ENCODE data around the gene MAGI1.
"Not testable (repeated sequence)": the region's sequence is repeated elsewhere in the genome, so short reads cannot be mapped to it uniquely, and the experiment has no call there.

The MAGI1 gene

GRCh38 chr3:66038384-66038725, 363 bp downstream of the MAGI1 start:
- DNase-seq (ENCODE audit: low read depth), result no peak

- DNase-seq (ENCODE audit: low read depth), result no peak
Measured at GRCh38 chr3:66037986-66038369, 740 bp downstream of the MAGI1 start.

- no peak for DNase-seq (ENCODE audit: low read depth)
Measured at GRCh38 chr3:66037330-66037985, 1.3 kb downstream of the MAGI1 start.

- DNase-seq (ENCODE audit: low read depth), result no peak
Measured at GRCh38 chr3:66036586-66037148, 2.1 kb downstream of the MAGI1 start.

- no peak for DNase-seq (ENCODE audit: low read depth)
Measured at GRCh38 chr3:66035763-66036477, 2.8 kb downstream of the MAGI1 start.

GRCh38 chr3:66033241-66034138, 5.2 kb downstream of the MAGI1 start:
- no peak for DNase-seq (ENCODE audit: low read depth)

GRCh38 chr3:66031102-66031698, 7.5 kb downstream of the MAGI1 start:
- no peak for DNase-seq (ENCODE audit: low read depth)

GRCh38 chr3:66029443-66029842, 9.3 kb downstream of the MAGI1 start:
- DNase-seq (ENCODE audit: low read depth), result no peak

- DNase-seq (ENCODE audit: low read depth), result no peak
Measured at GRCh38 chr3:66029014-66029413, 9.7 kb downstream of the MAGI1 start.

GRCh38 chr3:66028457-66028856, 10.3 kb downstream of the MAGI1 start:
- DNase-seq (ENCODE audit: low read depth), result no peak

GRCh38 chr3:66027099-66027498, 11.6 kb downstream of the MAGI1 start:
- DNase-seq (ENCODE audit: low read depth), result not testable (repeated sequence)

- DNase-seq (ENCODE audit: low read depth), result no peak
Measured at GRCh38 chr3:66023738-66024385, 14.9 kb downstream of the MAGI1 start.

- no peak for DNase-seq (ENCODE audit: low read depth)
Measured at GRCh38 chr3:66023229-66023628, 15.5 kb downstream of the MAGI1 start.

GRCh38 chr3:66021731-66022131, 17.0 kb downstream of the MAGI1 start:
- no peak for DNase-seq (ENCODE audit: low read depth)

GRCh38 chr3:66019896-66020295, 18.8 kb downstream of the MAGI1 start:
- DNase-seq (ENCODE audit: low read depth), result no peak

GRCh38 chr3:66018057-66019033, 20.4 kb downstream of the MAGI1 start:
- DNase-seq (ENCODE audit: low read depth), result no peak

- DNase-seq (ENCODE audit: low read depth), result no peak
Measured at GRCh38 chr3:66017591-66017990, 21.1 kb downstream of the MAGI1 start.

- DNase-seq (ENCODE audit: low read depth), result no peak
Measured at GRCh38 chr3:66017084-66017483, 21.6 kb downstream of the MAGI1 start.

- DNase-seq (ENCODE audit: low read depth), result no peak
Measured at GRCh38 chr3:66015841-66016240, 22.9 kb downstream of the MAGI1 start.

GRCh38 chr3:66014651-66015050, 24.1 kb downstream of the MAGI1 start:
- DNase-seq (ENCODE audit: low read depth), result no peak
